Natural killer cell (primary cell): Measurements from ENCODE around the gene PPP1R11. TPM values are rescaled to one million over a fixed set of nuclear protein-coding genes. Genes with fewer than 3 reads are reported as not detected.
"Not testable (repeated sequence)": the region's sequence is repeated elsewhere in the genome, so short reads cannot be mapped to it uniquely, and the experiment has no call there.

Source experiments
- ATAC-seq, 3 donors: fragments of 150-1000 bp in 2 of 3; fragments of 200-7000 bp in 1 of 3; cut with Tn5 transposase; 1 replicate in 1 of 3; 2 replicates in 2 of 3; pipeline ENCODE4 v1.10.0; 2021; ENCODE audit warnings: mild to moderate bottlenecking in 2 of 3, moderate library complexity in 2 of 3
- DNase-seq, 2 donors: peaks; one replicate each; pipeline versions ENCODE4 v3.0.0 to v3.0.0-alpha.2; 2013 to 2021; ENCODE audit warnings: mixed read lengths in 1 of 2
- H3K27ac ChIP-seq: one replicate; pipeline ENCODE4 v1.5.1; 2013; ENCODE audit warnings: mild to moderate bottlenecking, low read length
- H3K27me3 ChIP-seq: one replicate; pipeline ENCODE4 v1.6.1; 2013; ENCODE audit warnings: low read length; ENCODE audit not compliant: control insufficient read depth, insufficient read depth
- H3K36me3 ChIP-seq: one replicate; pipeline ENCODE4 v1.6.1; 2013; ENCODE audit warnings: low read length; ENCODE audit not compliant: control insufficient read depth, insufficient read depth
- H3K4me1 ChIP-seq: one replicate; pipeline ENCODE4 v1.6.1; 2013; ENCODE audit warnings: low read length; ENCODE audit not compliant: control insufficient read depth, insufficient read depth
- H3K4me3 ChIP-seq: one replicate; pipeline ENCODE4 v1.5.1; 2013; ENCODE audit warnings: low read length
- H3K9me3 ChIP-seq: one replicate; pipeline ENCODE4 v1.6.1; 2013; ENCODE audit warnings: low read length; ENCODE audit not compliant: control insufficient read depth, insufficient read depth
- H3K27ac Mint-ChIP-seq, 2 donors: one replicate each; pipeline ENCODE4 v1.8.0; 2022; ENCODE audit warnings: mild to moderate bottlenecking in 2 of 2, mixed read lengths in 2 of 2, moderate library complexity in 1 of 2
- H3K27me3 Mint-ChIP-seq, 2 donors: one replicate each; pipeline ENCODE4 v1.8.0; 2022; ENCODE audit warnings: low read depth in 2 of 2, mixed read lengths in 2 of 2
- H3K36me3 Mint-ChIP-seq: one replicate; pipeline ENCODE4 v1.8.0; 2022; ENCODE audit warnings: mixed read lengths
- H3K4me1 Mint-ChIP-seq, 2 donors: one replicate each; pipeline ENCODE4 v1.8.0; 2022; ENCODE audit warnings: mixed read lengths in 2 of 2
- H3K4me3 Mint-ChIP-seq: one replicate; pipeline ENCODE4 v1.8.0; 2022; ENCODE audit warnings: mild to moderate bottlenecking, moderate library complexity, mixed read lengths
- H3K9me3 Mint-ChIP-seq, 2 donors: one replicate each; pipeline ENCODE4 v1.8.0; 2022; ENCODE audit warnings: mixed read lengths in 2 of 2
- CTCF ChIP-seq: fragments of 200-600 bp; IDR thresholded peaks from one replicate; pipeline ENCODE4 v1.8.0; 2022; ENCODE audit warnings: antibody characterized with exemption
- WGBS: methylation state at CpG from one replicate; pipeline ENCODE4 v1.1.7; 2013; ENCODE audit warnings: missing lambda C conversion rate; ENCODE audit not compliant: insufficient coverage; 5-methylcytosine and 5-hydroxymethylcytosine counted together
- intact Hi-C: fragments of 100-400 bp; cut with micrococcal nuclease; formaldehyde crosslinking; loops from one replicate; pipeline ENCODE4 v1.14.2; 2022
- total RNA-seq, 4 donors: library from RNA; stranded (reverse); fragments of 120-200 nt in 1 of 4; gene quantifications; one replicate each; pipeline versions ENCODE4 v1.2.3 to v1.2.4, GENCODE V29; 2013 to 2022

The PPP1R11 gene
- total RNA-seq, 3 donors from 2014 or later (not counting 1 experiment from before 2014, with no cell fraction given): 52.9 to 75.3 (median 61.1) TPM

GRCh38 chr6:30031381-30031780 lies 35.6 kb upstream of the PPP1R11 start:
- H3K27ac Mint-ChIP-seq: no peak overlapping the region
- no peak for TF ChIP-seq CTCF
- H3K36me3 Mint-ChIP-seq: no peaks in the 10 kb centered on the region
- DNase-seq (no peak), ATAC-seq (no peak)
- Histone ChIP-seq H3K27ac (no peak overlapping the region), H3K36me3 (peaks cover 4% of the 10 kb centered on the region), H3K9me3 (no peaks in the 10 kb centered on the region), H3K27me3 (no peaks in the 10 kb centered on the region), H3K4me3 (no peak overlapping the region), H3K4me1 (no peaks in the 10 kb centered on the region)
- intact Hi-C loops: no loop called here
- no peak overlapping the region for H3K4me3 Mint-ChIP-seq
- H3K4me1 Mint-ChIP-seq: no peaks in the 10 kb centered on the region
- no peaks in the 10 kb centered on the region for H3K27me3 Mint-ChIP-seq
- H3K9me3 Mint-ChIP-seq: no peaks in the 10 kb centered on the region

DNA sequence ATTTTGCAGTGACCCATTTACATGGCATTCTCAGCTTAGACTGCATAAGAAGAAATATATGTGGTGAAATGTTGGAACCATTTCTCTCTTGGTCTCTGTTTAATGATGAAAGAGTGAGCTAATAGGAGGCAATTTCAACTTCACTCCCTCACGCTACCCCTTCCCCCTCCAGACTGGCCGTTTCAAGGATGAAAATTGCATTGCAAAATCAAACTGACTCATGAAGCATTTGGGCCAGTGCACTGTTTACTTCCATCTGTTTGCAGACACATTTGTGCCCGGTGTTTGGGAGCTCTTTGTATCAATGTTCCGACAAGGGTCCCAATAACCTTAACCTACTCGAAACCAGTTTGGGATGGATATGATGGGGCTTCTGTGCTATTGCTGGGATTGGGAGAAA lies 33.6 kb upstream of the PPP1R11 start:
- H3K27me3 Mint-ChIP-seq, H3K9me3 Mint-ChIP-seq, intact Hi-C loops, H3K4me1 Mint-ChIP-seq, H3K27me3 ChIP-seq, H3K27ac Mint-ChIP-seq, H3K36me3 Mint-ChIP-seq, H3K36me3 ChIP-seq, H3K4me1 ChIP-seq, H3K9me3 ChIP-seq, H3K4me3 Mint-ChIP-seq, ATAC-seq, DNase-seq, H3K4me3 ChIP-seq, H3K27ac ChIP-seq: not testable (repeated sequence)
- 96% methylated on average over 5 of the region's 5 CpGs for WGBS

DNA sequence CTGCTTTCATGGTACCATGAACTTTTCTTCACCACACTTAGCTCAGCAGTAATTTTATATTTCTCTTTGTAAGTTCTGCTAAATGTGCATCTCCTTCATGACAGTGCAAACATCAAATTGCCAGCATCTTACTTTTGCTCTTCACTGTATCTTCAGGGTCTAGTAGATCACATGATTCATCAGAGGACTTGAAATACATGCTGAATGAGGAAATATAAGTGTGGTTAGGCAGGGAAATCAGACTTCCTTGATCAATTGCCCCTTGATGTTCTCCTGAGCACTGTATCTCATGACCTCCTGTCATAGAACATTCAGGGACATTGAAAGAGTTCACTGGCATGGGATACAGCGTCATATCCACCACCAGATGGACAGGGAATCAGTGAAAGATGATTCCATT lies 31.2 kb upstream of the PPP1R11 start:
- H3K4me1 Mint-ChIP-seq: no peaks in the 10 kb centered on the region
- TF ChIP-seq CTCF: no peak
- peaks cover 4% of the 10 kb centered on the region for H3K36me3 ChIP-seq
- no peaks in the 10 kb centered on the region for H3K9me3 ChIP-seq
- no peak for ATAC-seq
- no peaks in the 10 kb centered on the region for H3K4me1 ChIP-seq
- no peak overlapping the region for H3K27ac ChIP-seq
- no peaks in the 10 kb centered on the region for H3K9me3 Mint-ChIP-seq
- H3K27me3 Mint-ChIP-seq: no peaks in the 10 kb centered on the region
- no peaks in the 10 kb centered on the region for H3K36me3 Mint-ChIP-seq
- H3K4me3 ChIP-seq: no peak overlapping the region
- no peaks in the 10 kb centered on the region for H3K27me3 ChIP-seq
- H3K27ac Mint-ChIP-seq: no peak overlapping the region
- no peak overlapping the region for H3K4me3 Mint-ChIP-seq
- WGBS: 100% methylated on average over 1 of the region's 1 CpG
- intact Hi-C loops: no loop called here
- no peak for DNase-seq

- DNase-seq (peak in 1 of 2 donors; percentile 37), ATAC-seq (peak in 1 of 3 donors; percentile 53)
- Histone ChIP-seq H3K36me3 (peaks cover 4% of the 10 kb centered on the region), H3K4me3 (no peak overlapping the region), H3K27me3 (no peaks in the 10 kb centered on the region), H3K9me3 (no peaks in the 10 kb centered on the region), H3K4me1 (no peaks in the 10 kb centered on the region), H3K27ac (no peak overlapping the region)
- WGBS: 83% methylated on average over 1 of the region's 4 CpGs
- Mint-ChIP-seq H3K4me1 (peaks cover 0 to 2% of the 10 kb centered on the region in 2 donors), H3K36me3 (no peaks in the 10 kb centered on the region), H3K4me3 (no peak overlapping the region), H3K27me3 (no peaks in the 10 kb centered on the region), H3K9me3 (no peaks in the 10 kb centered on the region), H3K27ac (no peak overlapping the region)
- TF ChIP-seq CTCF: peak; percentile 49
- intact Hi-C loops: no loop called here
Observed at GRCh38 chr6:30037182-30037788, 29.7 kb upstream of the PPP1R11 start.
